HCT116 (cell line): Measurements from ENCODE around the gene CACNA1G.

Experiments
- CTCF ChIP-seq, 3 experiments: fragments of 200-600 bp in 1 of 3; sonication (generic) in 1 of 3; IDR thresholded peaks in 2 of 3; conservative IDR thresholded peaks in 1 of 3; 2 replicates each; pipeline ENCODE4 v1.5.1; 2012 to 2017; ENCODE audit warnings: low read depth in 2 of 3, low read length in 2 of 3, antibody characterized with exemption in 1 of 3, borderline replicate concordance in 1 of 3, control low read depth in 1 of 3, mild to moderate bottlenecking in 1 of 3, mixed read lengths in 1 of 3, mixed run types in 1 of 3, moderate library complexity in 1 of 3; ENCODE audit not compliant: insufficient read depth in 1 of 3
- JUND ChIP-seq: IDR thresholded peaks from 2 replicates; pipeline ENCODE4 v1.6.1; 2012
- MAX ChIP-seq: IDR thresholded peaks from 2 replicates; pipeline ENCODE4 v1.6.1; 2012
- POLR2A ChIP-seq: IDR thresholded peaks from 2 replicates; pipeline ENCODE4 v1.7.0; 2011; ENCODE audit warnings: borderline replicate concordance; ENCODE audit not compliant: insufficient read depth, insufficient read length; ENCODE audit errors: extremely low read depth
- POLR2AphosphoS5 ChIP-seq: IDR thresholded peaks from 2 replicates; pipeline ENCODE4 v1.6.1; 2011; ENCODE audit warnings: mild to moderate bottlenecking, low read depth, low read length, moderate library complexity
- ZFX ChIP-seq: fragments of 450-650 bp; IDR thresholded peaks from 2 replicates; pipeline ENCODE4 v1.6.1; 2017

GRCh38 chr17:50531428-50532025 is 29.0 kb upstream of the CACNA1G start:
- TF ChIP-seq POLR2AphosphoS5 = no peak
- TF ChIP-seq CTCF (IDR thresholded peaks at IDR 0.05 in 2 of 3, conservative IDR thresholded peaks at IDR 0.05 in 1 of 3; ENCODE audit: borderline replicate concordance in 1 of 3, insufficient read depth in 1 of 3, low read depth in 2 of 3, low read length in 2 of 3) = no peak
- TF ChIP-seq ZFX = no peak
- no peak for TF ChIP-seq MAX
- no peak for TF ChIP-seq POLR2A
- TF ChIP-seq JUND = no peak
